ENCODE results near the gene ELMO1. TPM values are rescaled to one million over a fixed set of nuclear protein-coding genes. Genes with fewer than 3 reads are reported as not detected.

Gene ELMO1
- total RNA-seq, 2 experiments from 2014 or later, result 68.0 to 74.4 TPM

DNA sequence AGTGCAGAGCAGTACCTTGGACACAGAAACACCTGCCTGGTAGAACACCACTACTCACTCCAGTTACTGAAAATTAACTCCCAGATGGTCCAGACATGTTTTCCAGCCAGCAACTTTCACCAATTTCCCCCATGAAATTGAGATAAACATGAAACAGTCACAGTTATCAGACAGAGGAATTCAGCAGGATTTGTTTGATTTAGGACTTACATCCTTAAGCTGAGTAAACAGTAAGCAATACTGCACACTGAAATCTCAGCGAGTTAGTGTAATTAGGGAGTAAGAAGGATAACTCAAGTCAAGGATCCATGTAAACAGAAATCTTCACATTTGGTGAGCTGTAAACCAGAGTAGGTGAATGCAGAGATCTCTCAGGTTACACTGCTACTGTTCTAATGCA is 353.5 kb downstream of the ELMO1 start:
- Mint-ChIP-seq H3K9me3 (peaks cover 10% of the 10 kb centered on the region), H3K36me3 (peaks cover 68% of the 10 kb centered on the region), H3K27me3 (no peaks in the 10 kb centered on the region), H3K4me1 (peaks cover 2% of the 10 kb centered on the region), H3K4me3 (no peak overlapping the region), H3K27ac (no peak overlapping the region)
- no peak for DNase-seq

DNA sequence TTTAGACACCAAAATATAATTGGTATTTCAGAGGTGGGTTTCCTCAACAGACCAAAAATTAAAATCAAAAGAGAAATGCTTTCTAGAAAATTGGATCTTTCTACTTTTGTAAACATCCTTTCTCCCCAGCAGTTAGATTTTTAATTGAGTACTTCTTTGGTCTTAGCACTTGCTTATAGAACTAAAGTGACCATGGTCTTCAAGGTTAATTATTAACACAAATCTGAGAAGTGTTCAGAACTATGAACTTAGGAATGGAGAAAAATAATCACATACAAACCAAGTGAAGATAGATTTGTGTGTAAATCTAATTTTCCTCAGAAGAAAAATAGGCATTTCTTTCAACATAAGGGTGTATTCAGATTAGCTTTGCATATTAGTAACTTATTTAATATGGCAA is 355.4 kb downstream of the ELMO1 start:
- Mint-ChIP-seq H3K9me3 (peaks cover 10% of the 10 kb centered on the region), H3K36me3 (peaks cover 67% of the 10 kb centered on the region), H3K4me1 (peaks cover 4% of the 10 kb centered on the region)

DNA sequence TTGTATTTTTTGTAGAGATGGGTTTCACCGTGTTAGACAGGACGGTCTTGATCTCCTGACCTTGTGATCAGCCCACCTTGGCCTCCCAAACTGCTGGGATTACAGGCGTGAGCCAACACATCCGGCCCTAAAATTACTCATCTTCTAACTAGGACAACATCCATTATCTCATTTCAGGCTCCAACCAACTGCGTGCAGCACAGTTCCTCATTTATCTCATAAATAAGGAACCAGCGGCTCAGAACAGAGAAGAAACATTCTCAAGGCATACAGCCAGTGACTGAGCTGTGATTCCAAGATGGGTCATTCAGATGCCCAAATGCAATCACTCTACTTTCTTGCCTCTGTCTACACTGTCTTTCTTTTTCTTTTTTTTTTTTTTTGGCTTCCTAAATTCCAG is 356.1 kb downstream of the ELMO1 start:
- Mint-ChIP-seq H3K9me3 (peaks cover 10% of the 10 kb centered on the region), H3K4me3 (no peak overlapping the region), H3K36me3 (peaks cover 67% of the 10 kb centered on the region)

More for the DNA sequence above, 355.4 kb downstream of the ELMO1 start:
- Mint-ChIP-seq H3K27me3 (no peaks in the 10 kb centered on the region), H3K27ac (no peak overlapping the region), H3K4me3 (no peak overlapping the region)
- DNase-seq, result no peak

DNA sequence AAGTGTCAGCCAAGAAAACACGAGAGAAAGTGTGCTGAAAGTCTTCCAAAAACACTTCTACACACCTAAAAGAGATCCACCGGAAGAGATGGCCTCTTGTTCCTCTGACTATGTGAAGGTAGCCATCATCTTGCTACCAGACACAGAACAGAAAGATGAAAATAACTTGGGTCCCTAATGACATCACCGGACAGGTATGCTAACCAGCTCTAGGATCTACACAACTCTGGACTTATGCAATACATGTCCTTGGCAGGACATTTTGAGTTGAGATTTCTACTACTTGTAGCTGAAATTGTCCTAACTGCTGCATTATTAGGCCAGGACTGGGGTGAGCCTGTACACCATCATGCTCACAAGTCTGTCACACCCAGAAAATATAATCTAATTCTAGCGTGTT is 358.7 kb downstream of the ELMO1 start:
- Mint-ChIP-seq H3K36me3 (peaks cover 65% of the 10 kb centered on the region), H3K4me3 (peak overlapping the region; percentile 30), H3K27me3 (no peaks in the 10 kb centered on the region), H3K4me1 (peaks cover 8% of the 10 kb centered on the region), H3K9me3 (peaks cover 11% of the 10 kb centered on the region), H3K27ac (no peak overlapping the region)
- DNase-seq, result no peak

More for the DNA sequence above, 356.1 kb downstream of the ELMO1 start:
- Mint-ChIP-seq H3K27me3 (no peaks in the 10 kb centered on the region), H3K27ac (peak overlapping the region; percentile 21), H3K4me1 (peaks cover 4% of the 10 kb centered on the region)
- no peak for DNase-seq

DNA sequence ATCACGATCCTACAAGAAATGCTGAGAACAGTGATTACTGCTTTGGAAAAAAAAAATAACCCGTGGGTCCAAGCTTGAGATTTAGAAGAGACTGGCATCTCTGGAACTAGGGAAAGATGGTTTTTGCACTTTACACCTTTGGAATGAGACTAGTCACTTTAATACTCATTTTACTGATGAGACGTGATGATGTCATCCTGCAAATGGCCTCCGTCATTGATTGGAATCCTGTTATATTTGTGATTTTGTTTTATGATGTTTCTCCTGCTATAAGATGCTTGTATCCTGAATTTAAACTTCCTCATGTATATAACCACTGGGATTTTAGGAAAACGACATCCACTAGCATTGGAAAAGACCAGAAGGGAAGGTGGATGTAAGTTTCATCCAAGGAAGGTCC is 363.1 kb downstream of the ELMO1 start:
- Mint-ChIP-seq H3K36me3 (peaks cover 54% of the 10 kb centered on the region), H3K9me3 (peaks cover 5% of the 10 kb centered on the region), H3K4me3 (no peak overlapping the region), H3K4me1 (peaks cover 31% of the 10 kb centered on the region), H3K27me3 (no peaks in the 10 kb centered on the region), H3K27ac (no peak overlapping the region)
- DNase-seq, result no peak

DNA sequence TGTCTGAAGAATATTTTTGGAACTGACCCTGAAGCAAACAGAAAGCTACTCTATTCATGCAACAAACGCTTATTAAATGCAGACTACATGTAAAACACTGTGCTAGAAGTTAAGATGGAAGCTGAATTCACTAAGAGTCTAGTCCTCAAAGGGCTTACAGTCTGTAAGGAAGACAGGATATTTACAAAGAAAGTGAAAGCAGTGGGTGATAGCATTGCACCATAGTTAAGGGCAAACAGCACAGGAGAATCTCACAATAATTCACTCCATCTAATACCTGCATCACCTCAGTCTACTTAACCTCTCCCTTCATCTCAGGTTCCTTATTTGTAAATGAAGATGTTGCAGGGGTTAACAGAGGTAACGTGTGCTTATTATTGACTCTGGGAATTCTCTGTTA is 364.4 kb downstream of the ELMO1 start:
- H3K4me1 Mint-ChIP-seq, result peaks cover 31% of the 10 kb centered on the region
- no peak for DNase-seq
- no peak overlapping the region for H3K27ac Mint-ChIP-seq

DNA sequence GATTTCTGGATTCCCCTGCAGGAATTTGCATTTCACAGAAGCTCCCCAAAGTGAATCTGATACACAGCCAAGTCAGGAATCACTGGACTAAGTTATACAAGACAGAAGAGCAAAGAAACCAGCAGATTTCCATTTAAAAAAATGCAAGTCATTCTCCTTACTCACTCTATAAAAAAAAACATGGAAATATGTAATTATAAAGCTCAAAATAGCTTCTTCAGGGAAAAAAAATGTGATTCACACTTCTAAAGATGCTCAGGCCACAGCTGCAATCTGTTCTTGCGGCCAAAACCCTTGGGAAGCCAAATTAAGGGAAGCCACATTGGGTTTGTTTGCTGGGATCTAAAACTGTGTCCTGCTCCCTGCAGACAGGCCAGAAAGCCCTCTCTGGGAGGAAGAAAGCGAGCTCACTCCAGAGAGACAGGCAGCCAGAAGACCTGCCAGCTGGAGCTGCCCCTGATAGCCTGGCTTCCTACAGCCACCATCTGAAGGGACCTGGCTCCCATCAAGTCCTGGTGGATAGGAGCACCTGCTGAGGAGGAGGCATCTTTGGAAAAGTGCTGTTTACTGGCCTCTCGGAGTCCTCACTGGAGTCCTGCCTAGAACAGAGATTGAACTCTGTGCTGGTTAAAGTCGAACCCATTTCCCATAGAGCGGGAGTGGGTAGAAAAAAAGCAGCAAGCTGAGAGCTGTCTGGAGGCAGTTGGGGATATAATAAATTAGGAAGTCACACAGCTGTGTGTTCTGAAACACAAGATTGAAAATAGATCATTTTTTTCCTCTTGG is 365.2 kb downstream of the ELMO1 start:
- Mint-ChIP-seq H3K36me3 (peaks cover 54% of the 10 kb centered on the region), H3K27me3 (no peaks in the 10 kb centered on the region), H3K27ac (no peak overlapping the region), H3K4me1 (peaks cover 31% of the 10 kb centered on the region), H3K4me3 (no peak overlapping the region), H3K9me3 (peaks cover 5% of the 10 kb centered on the region)
- DNase-seq, result no peak

More for the DNA sequence above, 364.4 kb downstream of the ELMO1 start:
- H3K4me3 Mint-ChIP-seq, result no peak overlapping the region
- peaks cover 5% of the 10 kb centered on the region for H3K9me3 Mint-ChIP-seq
- H3K36me3 Mint-ChIP-seq, result peaks cover 54% of the 10 kb centered on the region
- H3K27me3 Mint-ChIP-seq, result no peaks in the 10 kb centered on the region

DNA sequence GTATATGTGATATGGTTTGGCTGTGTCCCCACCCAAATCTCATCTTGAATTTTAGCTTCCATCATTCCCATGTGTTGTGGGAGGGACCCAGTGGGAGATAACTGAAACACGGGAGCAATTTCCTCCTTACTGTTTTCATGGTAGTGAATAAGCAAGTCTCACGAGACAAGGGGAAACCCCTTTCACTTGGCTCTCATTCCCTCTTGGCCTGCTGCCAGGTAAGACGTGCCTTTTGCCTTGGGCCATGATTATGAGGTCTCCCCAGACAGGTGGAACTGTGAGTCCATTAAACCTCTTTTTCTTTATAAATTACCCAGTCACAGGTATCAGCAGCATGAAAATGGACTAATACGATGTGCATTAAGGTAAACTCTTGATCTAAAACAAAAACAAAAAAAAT is 367.2 kb downstream of the ELMO1 start:
- Mint-ChIP-seq H3K4me3 (no peak overlapping the region), H3K9me3 (peaks cover 4% of the 10 kb centered on the region), H3K36me3 (peaks cover 60% of the 10 kb centered on the region), H3K27me3 (no peaks in the 10 kb centered on the region), H3K27ac (no peak overlapping the region), H3K4me1 (peaks cover 31% of the 10 kb centered on the region)
- peak; percentile 36 for DNase-seq

DNA sequence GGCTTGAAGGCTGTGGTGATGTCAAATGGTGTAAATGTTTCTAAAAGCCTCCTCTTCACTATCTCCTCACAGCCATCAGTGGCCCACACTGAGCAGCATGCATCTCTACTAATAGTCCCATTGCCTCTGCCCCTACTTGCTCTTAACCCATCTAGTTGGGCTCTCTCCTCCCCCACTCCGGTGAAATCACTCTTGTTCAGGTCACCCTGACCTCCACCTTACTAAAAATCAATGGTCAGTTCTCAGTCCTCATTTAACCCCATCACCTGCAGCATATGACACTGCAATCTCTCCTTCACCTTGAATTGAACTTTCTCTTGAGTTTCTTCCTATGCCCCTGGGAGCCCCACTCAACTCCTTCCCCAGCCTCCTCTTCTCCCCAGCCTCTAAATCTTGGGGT is 369.2 kb downstream of the ELMO1 start:
- no peak overlapping the region for H3K27ac Mint-ChIP-seq
- no peaks in the 10 kb centered on the region for H3K27me3 Mint-ChIP-seq
- H3K4me1 Mint-ChIP-seq, result peaks cover 30% of the 10 kb centered on the region
- no peak overlapping the region for H3K4me3 Mint-ChIP-seq
- peaks cover 4% of the 10 kb centered on the region for H3K9me3 Mint-ChIP-seq
- DNase-seq, result no peak
- H3K36me3 Mint-ChIP-seq, result peaks cover 51% of the 10 kb centered on the region

DNA sequence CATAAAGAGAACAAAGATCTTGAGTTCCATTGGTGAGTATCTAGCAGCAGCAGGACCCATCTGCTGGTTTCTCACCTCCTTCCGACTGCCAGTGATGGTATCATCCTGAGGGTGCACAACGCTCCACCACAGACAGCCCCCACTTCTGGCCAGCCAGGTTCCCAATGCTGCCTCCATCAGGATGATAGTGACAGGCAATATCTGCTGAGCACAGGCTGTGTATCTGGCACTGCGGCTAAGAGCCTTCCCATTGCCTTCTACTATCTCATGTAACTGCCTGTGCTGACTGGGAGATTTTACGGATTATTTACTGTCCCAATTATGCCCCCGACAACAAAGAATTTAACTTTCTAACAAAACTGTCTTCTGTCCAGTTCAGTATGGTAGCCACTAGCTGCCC is 372.0 kb downstream of the ELMO1 start:
- H3K27me3 Mint-ChIP-seq, result no peaks in the 10 kb centered on the region
- peaks cover 47% of the 10 kb centered on the region for H3K36me3 Mint-ChIP-seq
- H3K9me3 Mint-ChIP-seq, result peaks cover 1% of the 10 kb centered on the region
- no peak overlapping the region for H3K4me3 Mint-ChIP-seq
- H3K27ac Mint-ChIP-seq, result no peak overlapping the region
- DNase-seq, result no peak
- peaks cover 23% of the 10 kb centered on the region for H3K4me1 Mint-ChIP-seq

DNA sequence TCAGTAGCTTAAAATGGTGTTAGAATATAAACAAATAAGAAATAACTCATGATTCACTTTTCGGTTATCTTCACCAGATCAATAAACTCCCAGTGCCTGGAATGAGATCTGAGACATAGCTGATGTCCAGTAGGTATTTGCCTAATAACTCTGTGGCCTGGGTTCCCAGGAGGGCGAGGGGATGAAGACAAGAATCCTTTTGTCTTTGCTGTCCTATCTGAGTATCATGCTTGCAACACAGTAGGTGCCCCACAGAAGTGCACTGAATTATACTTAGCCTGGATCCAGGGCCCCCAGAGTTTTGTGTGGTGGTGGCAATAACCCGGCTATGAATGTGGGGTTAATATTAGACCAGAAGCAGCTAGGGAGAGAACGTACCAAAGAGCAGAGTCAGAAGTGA is 374.3 kb downstream of the ELMO1 start:
- Mint-ChIP-seq H3K36me3 (peaks cover 51% of the 10 kb centered on the region), H3K9me3 (peaks cover 1% of the 10 kb centered on the region), H3K27ac (no peak overlapping the region), H3K4me1 (peaks cover 37% of the 10 kb centered on the region), H3K27me3 (no peaks in the 10 kb centered on the region), H3K4me3 (no peak overlapping the region)
- no peak for DNase-seq

DNA sequence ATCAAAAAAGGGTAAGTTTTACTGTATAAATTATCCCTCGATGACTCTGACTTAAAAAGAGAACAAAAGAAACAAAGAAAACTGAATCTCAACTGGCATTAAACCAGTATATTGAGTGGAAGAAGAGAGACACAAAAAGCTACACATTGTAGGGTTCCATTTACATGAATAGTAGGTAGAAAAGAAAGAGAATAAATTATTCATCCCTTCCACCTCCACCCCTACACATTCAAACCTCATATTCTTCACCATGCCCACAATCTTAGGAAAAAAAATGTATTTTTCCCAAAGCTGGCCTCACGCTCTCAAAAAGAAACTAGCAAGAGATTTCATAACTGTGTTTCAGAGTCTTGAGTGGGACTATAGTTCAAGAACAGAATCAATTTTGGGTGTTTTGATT is 377.5 kb downstream of the ELMO1 start:
- peaks cover 6% of the 10 kb centered on the region for H3K9me3 Mint-ChIP-seq
- H3K4me1 Mint-ChIP-seq, result peaks cover 47% of the 10 kb centered on the region
- H3K27ac Mint-ChIP-seq, result peak overlapping the region; percentile 77
- no peak for DNase-seq
- H3K4me3 Mint-ChIP-seq, result no peak overlapping the region
- peaks cover 47% of the 10 kb centered on the region for H3K36me3 Mint-ChIP-seq
- H3K27me3 Mint-ChIP-seq, result no peaks in the 10 kb centered on the region

DNA sequence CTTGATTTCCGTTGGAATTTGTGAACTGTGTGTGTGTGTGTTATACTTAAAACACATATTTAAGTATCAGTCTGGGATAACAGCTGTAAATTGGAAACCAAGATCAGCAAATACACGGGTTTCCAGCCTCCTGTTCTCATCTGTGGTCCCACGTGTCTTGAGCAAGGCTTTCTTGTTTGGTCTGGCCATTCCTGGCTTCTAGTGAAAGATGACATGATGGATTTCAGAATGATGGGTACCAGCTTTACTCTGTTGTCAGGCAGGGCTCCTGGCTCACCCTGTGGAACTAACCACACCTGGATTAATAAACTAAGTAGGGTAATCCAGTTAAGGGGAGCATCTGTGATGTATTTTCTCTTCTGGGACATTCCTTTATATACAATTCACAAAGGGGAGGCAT is 378.2 kb downstream of the ELMO1 start:
- H3K27ac Mint-ChIP-seq, result peak overlapping the region; percentile 77
- H3K4me3 Mint-ChIP-seq, result no peak overlapping the region
- peaks cover 6% of the 10 kb centered on the region for H3K9me3 Mint-ChIP-seq
- peaks cover 50% of the 10 kb centered on the region for H3K4me1 Mint-ChIP-seq
- peaks cover 46% of the 10 kb centered on the region for H3K36me3 Mint-ChIP-seq
- no peak for DNase-seq
- no peaks in the 10 kb centered on the region for H3K27me3 Mint-ChIP-seq

DNA sequence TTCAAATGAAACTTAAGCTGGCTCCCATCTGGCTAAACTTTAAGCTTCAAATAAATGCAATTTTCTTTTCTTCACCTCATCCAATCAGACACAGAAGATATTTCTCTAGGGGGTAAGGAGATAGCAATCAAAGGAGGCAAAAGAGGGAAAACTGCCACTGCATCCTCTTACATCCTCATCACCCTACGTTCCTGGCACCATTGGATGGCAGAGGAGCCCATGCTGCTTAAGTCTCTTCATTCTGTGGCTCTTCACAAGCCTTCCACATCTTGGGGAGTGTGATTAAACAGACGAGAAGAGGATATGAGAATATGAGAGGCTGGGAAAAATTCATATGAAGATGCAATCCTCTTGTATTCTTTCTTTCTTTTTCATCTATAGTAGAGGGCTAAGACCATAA is 378.6 kb downstream of the ELMO1 start:
- peaks cover 49% of the 10 kb centered on the region for H3K36me3 Mint-ChIP-seq
- H3K4me1 Mint-ChIP-seq, result peaks cover 53% of the 10 kb centered on the region
- H3K9me3 Mint-ChIP-seq, result peaks cover 6% of the 10 kb centered on the region
- DNase-seq, result no peak
- H3K27ac Mint-ChIP-seq, result peak overlapping the region; percentile 21
- no peak overlapping the region for H3K4me3 Mint-ChIP-seq
- no peaks in the 10 kb centered on the region for H3K27me3 Mint-ChIP-seq

DNA sequence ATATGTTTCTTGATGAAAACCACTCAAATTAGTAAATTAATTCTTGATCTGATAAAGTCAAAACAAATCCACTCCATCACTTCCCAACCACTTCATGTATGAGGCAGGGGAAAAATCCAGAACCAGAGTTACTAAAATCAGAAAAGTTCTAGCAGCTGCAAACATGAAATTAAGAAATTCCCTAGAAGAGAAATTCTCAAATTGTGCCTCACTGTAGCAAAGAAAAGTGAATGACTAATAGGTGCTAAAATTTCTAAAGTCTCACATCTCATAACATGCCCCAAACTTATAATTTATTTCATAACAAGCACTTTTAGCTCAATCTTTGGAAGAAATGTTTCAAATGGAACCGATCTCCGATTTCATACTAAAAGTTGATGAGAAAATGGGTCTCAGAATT is 379.3 kb downstream of the ELMO1 start:
- H3K27me3 Mint-ChIP-seq, result no peaks in the 10 kb centered on the region
- H3K4me1 Mint-ChIP-seq, result peaks cover 55% of the 10 kb centered on the region
- no peak for DNase-seq
- H3K27ac Mint-ChIP-seq, result peak overlapping the region; percentile 64
- no peak overlapping the region for H3K4me3 Mint-ChIP-seq
- H3K9me3 Mint-ChIP-seq, result peaks cover 8% of the 10 kb centered on the region
- peaks cover 49% of the 10 kb centered on the region for H3K36me3 Mint-ChIP-seq

DNA sequence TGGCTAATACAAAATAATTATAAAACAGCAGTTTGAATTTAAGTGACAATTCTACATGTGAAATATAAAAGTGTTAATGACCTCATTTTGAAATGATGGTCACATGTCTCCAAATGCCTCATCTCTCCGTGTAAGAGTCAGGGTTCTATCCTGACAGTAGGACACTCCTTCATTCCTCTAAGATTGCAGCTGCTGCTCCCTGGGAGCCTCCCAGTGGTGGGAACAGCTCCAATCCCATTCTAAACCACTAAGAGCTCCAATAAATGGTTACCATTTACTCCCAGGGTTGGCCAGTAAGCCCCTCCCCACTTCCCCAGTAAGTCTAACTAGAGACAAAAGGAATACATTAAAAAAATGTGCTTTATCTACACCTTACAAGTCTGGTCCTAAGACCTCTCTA is 379.8 kb downstream of the ELMO1 start:
- Mint-ChIP-seq H3K4me1 (peaks cover 58% of the 10 kb centered on the region), H3K9me3 (peaks cover 8% of the 10 kb centered on the region), H3K27me3 (no peaks in the 10 kb centered on the region), H3K4me3 (no peak overlapping the region), H3K27ac (peak overlapping the region; percentile 64), H3K36me3 (peaks cover 52% of the 10 kb centered on the region)
- no peak for DNase-seq
